ENCODE data around the gene HGFAC. TPM values are rescaled to one million over a fixed set of nuclear protein-coding genes. Genes with fewer than 3 reads are reported as not detected.
A peak's percentile ranks its signal among the peaks of the same experiment; 100 is the strongest.

The HGFAC gene
- total and polyA plus RNA-seq, 4 experiments from 2014 or later = 0.17 TPM; not detected in 3

- H3K27ac Mint-ChIP-seq = no peak overlapping the region
- peak in 1 of 5 donors; percentile 31 for DNase-seq
- ChIA-PET CTCF (ENCODE audit: partially characterized antibody) (no interaction called here), POLR2A (ENCODE audit: partially characterized antibody) (no interaction called here)
- H3K4me3 Mint-ChIP-seq = peak overlapping the region in 4 of 8 donors; percentile 13 to 67 (median 38)
- no peaks in the 10 kb centered on the region for H3K36me3 Mint-ChIP-seq
- Histone ChIP-seq H3K36me3 (ENCODE audit: insufficient read depth, low read length) (no peaks in the 10 kb centered on the region), H3K4me1 (ENCODE audit: insufficient read depth, low read length) (no peaks in the 10 kb centered on the region), H3K9me3 (ENCODE audit: control insufficient read depth in 1 of 2, low read length in 2 of 2) (no peaks in the 10 kb centered on the region), H3K27me3 (ENCODE audit: insufficient read depth, low read length) (no peaks in the 10 kb centered on the region), H3K27ac (ENCODE audit: low read depth, low read length) (no peak overlapping the region), H3K4me3 (ENCODE audit: low read length in 2 of 2) (no peak overlapping the region)
- no peaks in the 10 kb centered on the region for H3K4me1 Mint-ChIP-seq
- peaks cover 0 to 2% (median 0%) of the 10 kb centered on the region in 8 donors for H3K9me3 Mint-ChIP-seq
- intact Hi-C loops (cut with micrococcal nuclease) = no loop called here
- H3K27me3 Mint-ChIP-seq = peaks cover 10 to 23% of the 10 kb centered on the region in 2 donors
Observed at GRCh38 chr4:3462321-3462789, 20.6 kb downstream of the HGFAC start.

- H3K9me3 Mint-ChIP-seq = peaks cover 0 to 2% (median 0%) of the 10 kb centered on the region in 8 donors
- H3K4me3 ChIP-seq (ENCODE audit: low read length in 2 of 2) = no peak within 1 kb of the TSS
- H3K27ac ChIP-seq (ENCODE audit: low read depth, low read length) = no peak within 1 kb of the TSS
- no peaks in the 10 kb centered on the region for H3K9me3 ChIP-seq (ENCODE audit: control insufficient read depth in 1 of 2, low read length in 2 of 2)
- no peaks in the 10 kb centered on the region for H3K4me1 Mint-ChIP-seq
- no peaks in the 10 kb centered on the region for H3K27me3 ChIP-seq (ENCODE audit: insufficient read depth, low read length)
- intact Hi-C loops (cut with micrococcal nuclease) = no loop called here
- H3K4me1 ChIP-seq (ENCODE audit: insufficient read depth, low read length) = no peaks in the 10 kb centered on the region
- no peaks in the 10 kb centered on the region for H3K36me3 ChIP-seq (ENCODE audit: insufficient read depth, low read length)
- no peaks in the 10 kb centered on the region for H3K36me3 Mint-ChIP-seq
- no peak for DNase-seq
- no peak within 1 kb of the TSS for H3K27ac Mint-ChIP-seq
- peaks cover 10 to 23% of the 10 kb centered on the region in 2 donors for H3K27me3 Mint-ChIP-seq
- ChIA-PET CTCF (ENCODE audit: partially characterized antibody) (no interaction called here), POLR2A (ENCODE audit: partially characterized antibody) (no interaction called here)
- peak within 1 kb of the TSS in 5 of 8 donors; percentile 13 to 67 (median 35) for H3K4me3 Mint-ChIP-seq
Observed at GRCh38 chr4:3462790-3463415, 21.1 kb downstream of the HGFAC start, which contains the start of gene DOK7. Gene DOK7, plus strand, starts transcription at chr4:3463306. Its CDS starts 70 bp downstream, at chr4:3463376.

DNA sequence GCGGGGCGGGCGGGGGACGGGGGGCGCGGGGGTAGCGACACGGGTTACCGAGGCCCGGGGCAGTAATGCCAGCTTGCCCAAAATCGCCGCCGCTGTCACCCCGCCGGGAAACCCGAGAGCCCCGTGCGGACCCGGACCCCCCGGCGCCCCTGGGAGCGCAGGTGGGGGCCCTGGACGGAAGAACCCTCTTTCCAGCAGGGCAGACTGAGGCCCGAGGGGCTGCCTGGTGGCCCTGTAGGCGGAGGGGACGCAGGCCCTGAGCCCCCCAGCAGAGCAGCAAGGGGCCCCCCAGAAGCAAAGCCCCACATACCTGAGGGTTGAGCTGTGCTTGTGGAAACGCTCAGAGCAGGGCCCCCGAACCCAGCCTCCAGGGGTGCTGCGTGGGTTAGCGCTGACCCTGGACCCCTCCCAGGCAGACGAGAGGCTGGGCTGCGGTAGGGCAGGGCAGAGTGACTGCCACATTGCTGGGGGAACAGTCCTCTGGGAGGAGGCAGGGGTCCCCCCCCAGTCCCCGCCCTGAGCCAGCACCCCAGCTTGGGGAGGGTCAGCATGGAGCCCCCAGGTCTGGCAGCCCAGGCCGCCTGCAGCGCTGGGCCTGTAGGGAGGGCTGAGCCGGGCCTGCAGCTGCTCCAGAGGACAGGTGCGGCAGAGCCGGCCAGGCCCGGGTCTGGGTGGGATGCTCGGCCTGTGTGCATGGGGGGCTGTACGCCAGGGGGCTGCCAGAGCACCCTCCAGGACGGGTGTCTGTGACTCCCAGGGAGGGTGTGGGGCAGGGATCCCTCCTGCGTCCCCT lies 22.0 kb downstream of the HGFAC start:
- no peaks in the 10 kb centered on the region for H3K36me3 ChIP-seq (ENCODE audit: insufficient read depth, low read length)
- Mint-ChIP-seq H3K4me3 (no peak overlapping the region), H3K9me3 (peaks cover 0 to 2% (median 0%) of the 10 kb centered on the region in 8 donors), H3K36me3 (no peaks in the 10 kb centered on the region), H3K27ac (no peak overlapping the region), H3K27me3 (peaks cover 8 to 20% of the 10 kb centered on the region in 2 donors), H3K4me1 (no peaks in the 10 kb centered on the region)
- POLR2A ChIA-PET (ENCODE audit: partially characterized antibody) = no interaction called here
- no peak overlapping the region for H3K27ac ChIP-seq (ENCODE audit: low read depth, low read length)
- no peaks in the 10 kb centered on the region for H3K9me3 ChIP-seq (ENCODE audit: control insufficient read depth in 1 of 2, low read length in 2 of 2)
- intact Hi-C loops (cut with micrococcal nuclease) = no loop called here
- DNase-seq = peak in 1 of 5 donors; percentile 13
- CTCF ChIA-PET (ENCODE audit: partially characterized antibody) = no interaction called here
- H3K4me3 ChIP-seq (ENCODE audit: low read length in 2 of 2) = no peak overlapping the region
- H3K27me3 ChIP-seq (ENCODE audit: insufficient read depth, low read length) = no peaks in the 10 kb centered on the region
- H3K4me1 ChIP-seq (ENCODE audit: insufficient read depth, low read length) = no peaks in the 10 kb centered on the region

- Histone ChIP-seq H3K4me1 (ENCODE audit: insufficient read depth, low read length) (no peaks in the 10 kb centered on the region), H3K27ac (ENCODE audit: low read depth, low read length) (no peak overlapping the region), H3K27me3 (ENCODE audit: insufficient read depth, low read length) (no peaks in the 10 kb centered on the region), H3K9me3 (ENCODE audit: control insufficient read depth in 1 of 2, low read length in 2 of 2) (no peaks in the 10 kb centered on the region), H3K4me3 (ENCODE audit: low read length in 2 of 2) (no peak overlapping the region), H3K36me3 (ENCODE audit: insufficient read depth, low read length) (no peaks in the 10 kb centered on the region)
- peak in 1 of 5 donors; percentile 9 for DNase-seq
- Mint-ChIP-seq H3K4me3 (peak overlapping the region in 2 of 8 donors; percentile 26 to 35), H3K36me3 (no peaks in the 10 kb centered on the region), H3K27ac (no peak overlapping the region), H3K9me3 (peaks cover 0 to 2% (median 0%) of the 10 kb centered on the region in 8 donors), H3K4me1 (no peaks in the 10 kb centered on the region), H3K27me3 (peaks cover 6 to 18% of the 10 kb centered on the region in 2 donors)
- intact Hi-C loops (cut with micrococcal nuclease) = no loop called here
- ChIA-PET POLR2A (ENCODE audit: partially characterized antibody) (no interaction called here), CTCF (ENCODE audit: partially characterized antibody) (no interaction called here)
Observed at GRCh38 chr4:3464349-3464905, 22.7 kb downstream of the HGFAC start.

GRCh38 chr4:3464911-3465697 lies 23.3 kb downstream of the HGFAC start:
- peak in 1 of 5 donors; percentile 33 for DNase-seq
- Mint-ChIP-seq H3K36me3 (no peaks in the 10 kb centered on the region), H3K27ac (no peak overlapping the region), H3K4me3 (peak overlapping the region in 1 of 8 donors; percentile 20), H3K9me3 (no peaks in the 10 kb centered on the region), H3K27me3 (peaks cover 6 to 13% of the 10 kb centered on the region in 2 donors), H3K4me1 (no peaks in the 10 kb centered on the region)
- no peak overlapping the region for H3K27ac ChIP-seq (ENCODE audit: low read depth, low read length)
- CTCF ChIA-PET (ENCODE audit: partially characterized antibody) = no interaction called here
- intact Hi-C loops (cut with micrococcal nuclease) = no loop called here
- no peak overlapping the region for H3K4me3 ChIP-seq (ENCODE audit: low read length in 2 of 2)
- POLR2A ChIA-PET (ENCODE audit: partially characterized antibody) = no interaction called here
- no peaks in the 10 kb centered on the region for H3K9me3 ChIP-seq (ENCODE audit: control insufficient read depth in 1 of 2, low read length in 2 of 2)
- H3K4me1 ChIP-seq (ENCODE audit: insufficient read depth, low read length) = no peaks in the 10 kb centered on the region
- no peaks in the 10 kb centered on the region for H3K27me3 ChIP-seq (ENCODE audit: insufficient read depth, low read length)
- no peaks in the 10 kb centered on the region for H3K36me3 ChIP-seq (ENCODE audit: insufficient read depth, low read length)

DNA sequence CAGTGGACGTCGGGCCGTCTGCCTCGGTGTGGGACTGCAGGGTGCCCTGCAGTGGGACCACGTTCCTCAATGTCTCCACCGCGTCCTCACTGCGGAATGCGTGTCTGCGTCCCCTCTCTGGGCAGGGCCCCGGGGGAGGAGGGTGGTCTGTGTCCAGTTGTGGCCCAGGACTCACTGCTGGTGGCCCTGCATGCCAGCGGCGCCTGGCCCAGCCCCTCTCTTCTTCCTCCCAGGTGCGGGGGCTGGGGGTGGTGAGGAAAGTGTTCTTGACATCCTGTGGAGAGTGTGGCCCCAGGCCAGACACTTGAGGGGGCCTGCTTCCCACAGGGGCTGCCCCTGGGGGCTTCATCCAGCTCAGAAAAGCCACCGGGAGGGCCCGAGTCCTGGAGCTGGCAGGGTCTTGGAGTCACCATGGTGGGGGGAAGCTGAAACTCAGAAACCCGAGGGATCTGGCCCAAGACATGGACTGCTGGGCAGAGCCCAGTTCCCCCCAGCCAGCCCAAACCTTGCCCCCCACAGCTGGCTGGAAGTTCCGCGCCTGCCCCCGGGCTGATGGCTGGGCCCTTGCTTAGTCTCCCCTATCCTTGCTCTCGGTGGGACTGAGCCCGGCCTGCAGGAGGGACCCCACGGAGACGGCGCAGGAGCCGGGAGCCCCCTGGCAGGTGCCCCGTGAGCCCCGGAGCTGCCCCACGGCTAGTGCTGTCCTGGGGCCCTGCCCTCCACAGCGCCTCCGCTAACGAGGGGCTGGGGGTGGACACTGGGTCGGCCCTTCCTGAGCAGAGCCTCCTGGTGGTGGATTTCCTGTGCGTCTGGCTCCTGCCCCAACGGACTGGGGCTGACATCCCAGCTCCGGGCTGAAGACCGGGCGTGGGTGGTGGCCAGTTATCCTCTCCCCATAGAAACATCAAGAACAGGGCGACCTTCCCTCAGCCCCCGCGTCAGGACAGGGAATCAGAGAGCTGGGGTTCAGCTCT lies 24.2 kb downstream of the HGFAC start:
- no peak overlapping the region for H3K4me3 Mint-ChIP-seq
- no peak overlapping the region for H3K27ac ChIP-seq (ENCODE audit: low read depth, low read length)
- POLR2A ChIA-PET (ENCODE audit: partially characterized antibody) = no interaction called here
- H3K36me3 Mint-ChIP-seq = no peaks in the 10 kb centered on the region
- H3K36me3 ChIP-seq (ENCODE audit: insufficient read depth, low read length) = no peaks in the 10 kb centered on the region
- no peak overlapping the region for H3K27ac Mint-ChIP-seq
- CTCF ChIA-PET (ENCODE audit: partially characterized antibody) = interaction anchor here (1.2 kb wide), 1 partner anchor 14 kb away, joined by 3 read pairs; no protein-coding TSS in a partner anchor
- intact Hi-C loops (cut with micrococcal nuclease) = no loop called here
- H3K27me3 Mint-ChIP-seq = peaks cover 6 to 7% of the 10 kb centered on the region in 2 donors
- H3K9me3 Mint-ChIP-seq = no peaks in the 10 kb centered on the region
- peak in 1 of 5 donors; percentile 11 for DNase-seq
- no peaks in the 10 kb centered on the region for H3K4me1 ChIP-seq (ENCODE audit: insufficient read depth, low read length)
- no peak overlapping the region for H3K4me3 ChIP-seq (ENCODE audit: low read length in 2 of 2)
- no peaks in the 10 kb centered on the region for H3K4me1 Mint-ChIP-seq
- H3K27me3 ChIP-seq (ENCODE audit: insufficient read depth, low read length) = no peaks in the 10 kb centered on the region
- H3K9me3 ChIP-seq (ENCODE audit: control insufficient read depth in 1 of 2, low read length in 2 of 2) = no peaks in the 10 kb centered on the region

Data from CD4-positive, alpha-beta memory T cell (primary cell).